Colonic mucosa (tissue), 4 donors: ENCODE data around the gene ITPR2. TPM values are rescaled to one million over a fixed set of nuclear protein-coding genes. Genes with fewer than 3 reads are reported as not detected.

Experiments used
- DNase-seq: peaks from one replicate; pipeline ENCODE4 v3.0.0-alpha.2; 2020
- H3K27ac ChIP-seq: fragments of 200-600 bp; one replicate; pipeline ENCODE4 v1.8.0; 2021
- H3K27me3 ChIP-seq: fragments of 200-600 bp; one replicate; pipeline ENCODE4 v1.8.0; 2021
- H3K36me3 ChIP-seq: fragments of 200-600 bp; one replicate; pipeline ENCODE4 v1.8.0; 2021
- H3K4me1 ChIP-seq: fragments of 200-600 bp; one replicate; pipeline ENCODE4 v1.8.0; 2021; ENCODE audit warnings: mild to moderate bottlenecking
- H3K4me3 ChIP-seq: fragments of 200-600 bp; one replicate; pipeline ENCODE4 v1.8.0; 2021
- H3K9ac ChIP-seq, 2 donors: one replicate each; pipeline ENCODE4 v1.7.0; 2013; ENCODE audit warnings: control low read depth in 2 of 2, low read depth in 2 of 2, low read length in 2 of 2
- H3K9me3 ChIP-seq: fragments of 200-600 bp; one replicate; pipeline ENCODE4 v1.8.0; 2021
- CTCF ChIP-seq: fragments of 200-600 bp; IDR thresholded peaks from one replicate; pipeline ENCODE4 v1.8.0; 2022; ENCODE audit warnings: antibody characterized with exemption, mild to moderate bottlenecking
- intact Hi-C: fragments of 100-400 bp; cut with DNase I; formaldehyde crosslinking; loops from one replicate; pipeline ENCODE4 v1.14.1; 2022
- total RNA-seq, 2 donors: library from RNA; stranded (reverse); fragmentation: NEBNext Ultra II Directional in 1 of 2; extraction: Animal tissue kit (Norgen Biotek cat#: 25700) in 1 of 2; gene quantifications; one replicate each; pipeline ENCODE4 v1.2.1, GENCODE V29; 2021
- donor health status: healthy.
- donor health status: DM: no; HTN: no; CAD: no.
- donor health status: DM: no; HTN: no; CAD: no.

ITPR2 gene
- total RNA-seq, 2 donors from 2014 or later = 15.9 to 39.3 TPM

GRCh38 chr12:26599096-26599695 lies 233.8 kb downstream of the ITPR2 start:
- TF ChIP-seq CTCF = no peak
- Histone ChIP-seq H3K27me3 (no peaks in the 10 kb centered on the region), H3K4me1 (no peaks in the 10 kb centered on the region), H3K9ac (no peak overlapping the region), H3K36me3 (no peaks in the 10 kb centered on the region), H3K4me3 (no peak overlapping the region), H3K9me3 (no peaks in the 10 kb centered on the region), H3K27ac (no peak overlapping the region)
- DNase-seq = no peak
- intact Hi-C loops = no loop called here

GRCh38 chr12:26595806-26596205 lies 237.2 kb downstream of the ITPR2 start:
- no peak for DNase-seq
- Histone ChIP-seq H3K9me3 (no peaks in the 10 kb centered on the region), H3K9ac (no peak overlapping the region), H3K27me3 (no peaks in the 10 kb centered on the region), H3K4me3 (no peak overlapping the region), H3K36me3 (no peaks in the 10 kb centered on the region), H3K4me1 (no peaks in the 10 kb centered on the region), H3K27ac (no peak overlapping the region)
- no peak for TF ChIP-seq CTCF
- intact Hi-C loops = no loop called here

- Histone ChIP-seq H3K27me3 (no peaks in the 10 kb centered on the region), H3K4me1 (no peaks in the 10 kb centered on the region), H3K9me3 (no peaks in the 10 kb centered on the region), H3K4me3 (no peak overlapping the region), H3K36me3 (no peaks in the 10 kb centered on the region), H3K9ac (no peak overlapping the region), H3K27ac (no peak overlapping the region)
- intact Hi-C loops = no loop called here
- no peak for DNase-seq
- no peak for TF ChIP-seq CTCF
These were observed 252.4 kb downstream of the ITPR2 start for GRCh38 chr12:26580619-26581018.

- Histone ChIP-seq H3K9ac (no peak overlapping the region), H3K27me3 (no peaks in the 10 kb centered on the region), H3K4me3 (no peak overlapping the region), H3K9me3 (no peaks in the 10 kb centered on the region), H3K27ac (no peak overlapping the region), H3K36me3 (no peaks in the 10 kb centered on the region), H3K4me1 (no peaks in the 10 kb centered on the region)
- DNase-seq = no peak
- TF ChIP-seq CTCF = no peak
- intact Hi-C loops = no loop called here
These were observed 256.7 kb downstream of the ITPR2 start for GRCh38 chr12:26576266-26576665.

- TF ChIP-seq CTCF = no peak
- Histone ChIP-seq H3K27ac (no peak overlapping the region), H3K27me3 (no peaks in the 10 kb centered on the region), H3K9me3 (no peaks in the 10 kb centered on the region), H3K4me3 (no peak overlapping the region), H3K4me1 (no peaks in the 10 kb centered on the region), H3K36me3 (no peaks in the 10 kb centered on the region), H3K9ac (no peak overlapping the region)
- intact Hi-C loops = no loop called here
- no peak for DNase-seq
These were observed 259.6 kb downstream of the ITPR2 start for GRCh38 chr12:26573225-26573909.
